Type B pancreatic cell (in vitro differentiated cells): ENCODE measurements around the gene CDC14A. TPM values are rescaled to one million over a fixed set of nuclear protein-coding genes. Genes with fewer than 3 reads are reported as not detected.

Experiments used
- DNase-seq: peaks from one replicate; pipeline ENCODE4 v3.0.0; 2021; ENCODE audit warnings: mixed read lengths; ENCODE audit not compliant: unreplicated experiment; ENCODE audit errors: extremely low spot score
- H3K27ac Mint-ChIP-seq: 2 replicates; pipeline ENCODE4 v1.8.0; 2021; ENCODE audit warnings: mild to moderate bottlenecking, mixed read lengths
- H3K27me3 Mint-ChIP-seq: 2 replicates; pipeline ENCODE4 v1.8.0; 2021; ENCODE audit warnings: mixed read lengths
- H3K36me3 Mint-ChIP-seq: 2 replicates; pipeline ENCODE4 v1.8.0; 2021; ENCODE audit warnings: mixed read lengths
- H3K4me1 Mint-ChIP-seq: one replicate; pipeline ENCODE4 v1.8.0; 2021; ENCODE audit warnings: mixed read lengths; ENCODE audit not compliant: unreplicated experiment
- H3K4me3 Mint-ChIP-seq: 2 replicates; pipeline ENCODE4 v1.8.0; 2021; ENCODE audit warnings: mild to moderate bottlenecking, mixed read lengths
- H3K9me3 Mint-ChIP-seq: 2 replicates; pipeline ENCODE4 v1.8.0; 2021; ENCODE audit warnings: mixed read lengths
- CTCF ChIP-seq: fragments of 200-600 bp; sonication (generic); conservative IDR thresholded peaks from 2 replicates; pipeline ENCODE4 v1.5.0; 2021; ENCODE audit warnings: antibody characterized with exemption, mild to moderate bottlenecking
- total RNA-seq: library from RNA; stranded (reverse); gene quantifications from 2 replicates; pipeline ENCODE4 v1.2.1, GENCODE V29; 2021; ENCODE audit warnings: low replicate concordance

Gene CDC14A
- total RNA-seq, 1 donor from 2014 or later: 11.4 TPM

DNA sequence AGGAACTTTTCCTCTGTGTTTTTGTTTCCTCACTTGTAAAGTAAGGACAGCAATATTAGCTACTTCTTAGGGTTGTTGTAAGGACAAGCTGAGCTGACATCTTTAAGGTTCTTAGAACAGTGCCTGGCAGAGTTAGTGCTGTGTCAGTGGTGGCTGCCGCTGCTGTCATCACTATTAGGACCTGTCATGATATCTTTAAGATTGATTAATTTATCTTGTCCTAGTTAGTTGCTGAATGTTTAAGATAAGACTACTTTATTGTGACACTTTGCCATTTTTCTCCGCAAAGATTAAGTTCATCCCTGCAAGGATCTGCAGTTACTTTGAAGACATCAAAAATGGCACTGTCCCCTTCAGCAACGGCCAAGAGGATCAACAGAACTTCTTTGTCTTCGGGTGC, 145.5 kb downstream of the CDC14A start:
- H3K9me3 Mint-ChIP-seq: no peaks in the 10 kb centered on the region
- H3K4me3 Mint-ChIP-seq: no peak overlapping the region
- no peak overlapping the region for H3K27ac Mint-ChIP-seq

GRCh38 chr1:100499194-100499811, 147.0 kb downstream of the CDC14A start:
- Mint-ChIP-seq H3K4me3 (no peak overlapping the region), H3K4me1 (peaks cover 7% of the 10 kb centered on the region), H3K27me3 (no peaks in the 10 kb centered on the region), H3K36me3 (peaks cover 39% of the 10 kb centered on the region), H3K27ac (no peak overlapping the region), H3K9me3 (no peaks in the 10 kb centered on the region)
- no peak for TF ChIP-seq CTCF
- DNase-seq: no peak

More for the DNA sequence above, 145.5 kb downstream of the CDC14A start:
- H3K27me3 Mint-ChIP-seq: no peaks in the 10 kb centered on the region
- peaks cover 36% of the 10 kb centered on the region for H3K36me3 Mint-ChIP-seq
- TF ChIP-seq CTCF: no peak
- no peak for DNase-seq
- H3K4me1 Mint-ChIP-seq: peaks cover 4% of the 10 kb centered on the region

- Mint-ChIP-seq H3K4me1 (peaks cover 7% of the 10 kb centered on the region), H3K27ac (peak overlapping the region; percentile 37), H3K9me3 (no peaks in the 10 kb centered on the region), H3K4me3 (peak overlapping the region; percentile 29), H3K27me3 (no peaks in the 10 kb centered on the region), H3K36me3 (peaks cover 43% of the 10 kb centered on the region)
- no peak for TF ChIP-seq CTCF
- DNase-seq: no peak
These were observed 149.9 kb downstream of the CDC14A start for GRCh38 chr1:100502052-100502792.

DNA sequence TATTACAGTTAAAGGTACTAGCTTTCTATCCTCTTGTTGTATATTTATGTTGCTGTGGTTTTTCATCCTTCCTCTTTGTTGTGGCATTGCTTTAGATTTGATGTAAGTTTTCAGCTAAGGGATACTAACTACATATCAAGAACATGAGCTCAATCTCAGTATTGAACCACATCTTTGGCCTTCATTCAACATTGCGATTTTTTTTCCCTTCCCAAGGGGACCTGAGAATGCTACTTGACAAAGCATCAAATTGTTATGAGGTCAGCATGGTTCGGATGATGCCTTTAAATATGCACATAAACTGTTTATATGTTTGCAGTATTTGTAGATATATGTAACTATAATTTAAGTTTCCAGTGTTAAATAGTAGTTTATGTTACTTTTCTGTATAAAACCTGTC, 153.9 kb downstream of the CDC14A start:
- peaks cover 7% of the 10 kb centered on the region for H3K4me1 Mint-ChIP-seq
- DNase-seq: no peak
- H3K27me3 Mint-ChIP-seq: no peaks in the 10 kb centered on the region
- peaks cover 30% of the 10 kb centered on the region for H3K36me3 Mint-ChIP-seq
- H3K9me3 Mint-ChIP-seq: no peaks in the 10 kb centered on the region
- TF ChIP-seq CTCF: no peak
- no peak overlapping the region for H3K4me3 Mint-ChIP-seq
- no peak overlapping the region for H3K27ac Mint-ChIP-seq

- no peaks in the 10 kb centered on the region for H3K27me3 Mint-ChIP-seq
- no peak for TF ChIP-seq CTCF
- peaks cover 14% of the 10 kb centered on the region for H3K36me3 Mint-ChIP-seq
- H3K27ac Mint-ChIP-seq: no peak overlapping the region
- no peak for DNase-seq
- H3K9me3 Mint-ChIP-seq: no peaks in the 10 kb centered on the region
- no peaks in the 10 kb centered on the region for H3K4me1 Mint-ChIP-seq
- no peak overlapping the region for H3K4me3 Mint-ChIP-seq
These were observed 158.1 kb downstream of the CDC14A start for GRCh38 chr1:100510451-100510850.
